T-helper 22 cell (primary cell): Measurements from ENCODE around the gene KRT6C.

Experiments used
- DNase-seq: peaks from one replicate; pipeline ENCODE4 v3.0.0-alpha.2; 2020; ENCODE audit warnings: low read depth

Gene KRT6C

GRCh38 chr12:52434760-52435530 lies 38.7 kb downstream of the KRT6C start:
- DNase-seq, result no peak

GRCh38 chr12:52434081-52434733 lies 39.4 kb downstream of the KRT6C start, which contains the start of gene KRT75:
KRT75 (minus strand) TSS chr12:52434371; CDS start chr12:52434304, 67 bp downstream.
- DNase-seq, result no peak

GRCh38 chr12:52433501-52434080 lies 40.0 kb downstream of the KRT6C start:
- no peak for DNase-seq

- no peak for DNase-seq
Observed at GRCh38 chr12:52432559-52433207, 40.9 kb downstream of the KRT6C start.

GRCh38 chr12:52428121-52428520 lies 45.5 kb downstream of the KRT6C start:
- DNase-seq, result no peak

- DNase-seq, result no peak
Observed at GRCh38 chr12:52427083-52427482, 46.5 kb downstream of the KRT6C start.

- no peak for DNase-seq
Observed at GRCh38 chr12:52426034-52426433, 47.6 kb downstream of the KRT6C start.

- DNase-seq, result no peak
Observed at GRCh38 chr12:52425466-52425865, 48.1 kb downstream of the KRT6C start.

- DNase-seq, result no peak
Observed at GRCh38 chr12:52423661-52424500, 49.7 kb downstream of the KRT6C start.

GRCh38 chr12:52423035-52423434 lies 50.6 kb downstream of the KRT6C start:
- no peak for DNase-seq

GRCh38 chr12:52419656-52420055 lies 53.9 kb downstream of the KRT6C start:
- DNase-seq, result no peak

- no peak for DNase-seq
Observed at GRCh38 chr12:52418576-52419110, 55.0 kb downstream of the KRT6C start.
